Mucosa of descending colon (tissue), 3 donors: ENCODE results near the gene CDC42BPG. TPM values are rescaled to one million over a fixed set of nuclear protein-coding genes. Genes with fewer than 3 reads are reported as not detected.

Experiments
- ATAC-seq: fragments of 200-7000 bp; cut with Tn5 transposase; one replicate; pipeline ENCODE4 v1.9.1; 2020; ENCODE audit warnings: mild to moderate bottlenecking, moderate library complexity
- DNase-seq, 3 donors: peaks; one replicate each; pipeline ENCODE4 v3.0.0-alpha.2; 2020
- H3K36me3 ChIP-seq: fragments of 200-600 bp; one replicate; pipeline ENCODE4 v1.8.0; 2021; ENCODE audit warnings: low read depth, mild to moderate bottlenecking
- H3K4me1 ChIP-seq: fragments of 200-600 bp; one replicate; pipeline ENCODE4 v1.8.0; 2021; ENCODE audit warnings: low read depth, mild to moderate bottlenecking
- H3K4me3 ChIP-seq: fragments of 200-600 bp; one replicate; pipeline ENCODE4 v1.8.0; 2021; ENCODE audit warnings: mild to moderate bottlenecking
- H3K9me3 ChIP-seq: fragments of 200-600 bp; one replicate; pipeline ENCODE4 v1.8.0; 2021; ENCODE audit warnings: mild to moderate bottlenecking
- CTCF ChIP-seq: fragments of 200-600 bp; IDR thresholded peaks from one replicate; pipeline ENCODE4 v1.8.0; 2022; ENCODE audit warnings: antibody characterized with exemption, mild to moderate bottlenecking
- intact Hi-C, 2 donors: fragments of 100-400 bp; cut with DNase I in 1 of 2; cut with micrococcal nuclease in 1 of 2; formaldehyde crosslinking; loops; one replicate each; pipeline versions ENCODE4 v1.11.0 to v1.11.1; 2022; cut with DNase I, micrococcal nuclease
- total RNA-seq, 3 donors: library from RNA; stranded (reverse); fragmentation: NEBNext Ultra II Directional in 2 of 3; extraction: Animal tissue kit (Norgen Biotek cat#: 25700) in 2 of 3; gene quantifications; one replicate each; pipeline versions ENCODE4 v1.2.1 to v1.2.4, GENCODE V29; 2021 to 2023
- donor health status: DM: no; HTN: no; CAD: no; lungs with moderate emphysema.
- donor health status: DM: no; HTN: no; CAD: no.
- donor health status: DM: no; HTN: yes; CAD: no.

The CDC42BPG gene
- total RNA-seq, 3 donors from 2014 or later, result 24.3 to 73.1 (median 32.3) TPM

GRCh38 chr11:64887234-64887756 is 42.8 kb upstream of the CDC42BPG start:
- Histone ChIP-seq H3K4me1 (peaks cover 20% of the 10 kb centered on the region), H3K36me3 (no peaks in the 10 kb centered on the region), H3K4me3 (no peak overlapping the region), H3K9me3 (no peaks in the 10 kb centered on the region)
- intact Hi-C loops, result no loop called here
- no peak for DNase-seq
- ATAC-seq, result no peak
- no peak for TF ChIP-seq CTCF

DNA sequence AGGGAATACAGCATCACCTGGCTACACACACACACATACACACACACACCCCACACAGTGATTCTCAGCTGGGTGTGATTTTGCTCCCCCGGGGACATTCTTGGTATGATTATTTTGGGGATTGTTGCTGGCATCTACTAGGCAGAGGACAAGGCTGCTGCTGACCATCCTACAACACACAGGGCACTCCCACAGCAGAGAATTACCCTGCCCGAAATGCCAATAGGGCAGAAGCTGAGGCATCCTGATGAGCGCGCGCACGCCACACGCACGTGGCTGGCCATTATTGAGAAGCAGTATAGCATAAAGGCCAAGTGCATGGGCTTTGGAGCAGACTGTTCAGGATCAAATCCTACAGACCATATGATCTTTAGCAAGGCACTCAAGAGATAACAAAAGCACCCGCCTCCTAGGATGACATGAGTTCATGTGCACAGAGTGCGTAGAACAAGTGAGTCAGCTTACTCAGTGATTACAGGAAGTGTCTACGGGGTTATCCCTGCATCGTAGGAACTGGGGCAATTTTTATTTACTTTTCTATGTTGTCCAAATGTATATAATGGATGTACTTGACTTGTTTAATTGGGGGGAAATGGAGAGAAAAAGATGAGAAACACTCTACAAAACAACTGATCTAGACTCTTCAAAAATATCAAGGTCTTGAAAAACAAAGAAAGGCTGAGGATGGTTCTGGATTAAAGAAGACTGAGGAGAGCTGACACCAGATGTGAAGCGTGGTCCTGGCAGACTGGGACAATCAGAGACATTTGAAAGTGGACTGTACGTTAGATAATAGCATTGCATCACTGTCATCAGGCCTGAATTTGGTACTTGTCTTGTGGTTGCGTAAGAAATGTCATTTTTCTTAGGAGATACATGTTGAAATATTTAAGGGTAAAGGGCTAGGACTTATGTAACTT is 41.2 kb upstream of the CDC42BPG start:
- ATAC-seq (peak; percentile 26), DNase-seq (no peak)
- H3K4me3 ChIP-seq, result no peak overlapping the region
- intact Hi-C loops, result no loop called here
- TF ChIP-seq CTCF, result no peak
- H3K4me1 ChIP-seq, result peaks cover 20% of the 10 kb centered on the region
- no peaks in the 10 kb centered on the region for H3K36me3 ChIP-seq
- H3K9me3 ChIP-seq, result no peaks in the 10 kb centered on the region

GRCh38 chr11:64884019-64884418 is 39.6 kb upstream of the CDC42BPG start:
- no peaks in the 10 kb centered on the region for H3K36me3 ChIP-seq
- DNase-seq (peak in 1 of 3 donors; percentile 51), ATAC-seq (no peak)
- H3K4me1 ChIP-seq, result peaks cover 21% of the 10 kb centered on the region
- H3K4me3 ChIP-seq, result no peak overlapping the region
- intact Hi-C loops, result no loop called here
- no peaks in the 10 kb centered on the region for H3K9me3 ChIP-seq
- TF ChIP-seq CTCF, result no peak

DNA sequence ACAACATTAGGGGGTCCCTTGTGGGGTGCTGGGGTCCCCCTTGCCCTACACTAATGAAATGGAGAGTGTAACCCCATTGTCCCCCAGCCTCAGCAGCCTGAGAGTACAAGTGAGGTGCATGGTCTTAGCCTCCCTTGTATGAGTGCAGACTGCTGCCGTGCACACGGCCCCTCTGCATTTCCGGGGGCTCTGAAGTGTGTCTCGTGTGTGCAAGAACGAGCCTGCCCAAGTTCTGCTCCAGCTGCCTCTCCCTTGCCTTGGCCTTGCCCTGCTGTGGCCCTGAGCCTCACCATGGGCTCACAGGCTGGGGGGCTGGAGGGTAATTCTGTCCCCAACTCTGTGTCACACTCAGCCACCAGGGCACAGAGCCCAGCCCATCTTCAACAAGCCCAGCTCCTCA is 39.1 kb upstream of the CDC42BPG start:
- H3K36me3 ChIP-seq, result no peaks in the 10 kb centered on the region
- TF ChIP-seq CTCF, result no peak
- H3K9me3 ChIP-seq, result no peaks in the 10 kb centered on the region
- ATAC-seq (no peak), DNase-seq (peak in 1 of 3 donors; percentile 46)
- no peak overlapping the region for H3K4me3 ChIP-seq
- intact Hi-C loops, result no loop called here
- H3K4me1 ChIP-seq, result peaks cover 19% of the 10 kb centered on the region

DNA sequence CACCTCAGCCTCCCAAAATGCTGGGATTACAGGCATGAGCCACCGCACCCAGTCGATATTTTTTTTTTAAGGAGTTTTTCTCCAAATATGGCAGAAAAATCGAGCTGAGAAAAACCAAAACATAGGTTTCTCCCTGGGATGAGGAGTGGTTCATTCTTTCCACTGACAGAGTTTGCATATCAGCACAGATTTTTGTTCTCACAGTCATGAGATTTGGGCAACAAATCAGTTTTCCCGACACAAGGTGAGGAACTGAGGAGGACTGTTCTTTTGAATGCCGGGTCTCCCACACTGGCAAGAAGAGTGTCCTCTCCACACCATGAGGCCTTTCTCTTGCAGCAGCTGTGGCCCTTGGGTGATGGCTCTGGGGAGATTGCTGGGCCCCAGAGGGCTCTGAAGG is 37.8 kb upstream of the CDC42BPG start:
- H3K9me3 ChIP-seq, result no peaks in the 10 kb centered on the region
- TF ChIP-seq CTCF, result no peak
- no peaks in the 10 kb centered on the region for H3K36me3 ChIP-seq
- intact Hi-C loops, result no loop called here
- no peak overlapping the region for H3K4me3 ChIP-seq
- H3K4me1 ChIP-seq, result peaks cover 18% of the 10 kb centered on the region
- DNase-seq, result no peak
- no peak for ATAC-seq
